ENCODE data around the gene VASH1.

VASH1 gene

DNA sequence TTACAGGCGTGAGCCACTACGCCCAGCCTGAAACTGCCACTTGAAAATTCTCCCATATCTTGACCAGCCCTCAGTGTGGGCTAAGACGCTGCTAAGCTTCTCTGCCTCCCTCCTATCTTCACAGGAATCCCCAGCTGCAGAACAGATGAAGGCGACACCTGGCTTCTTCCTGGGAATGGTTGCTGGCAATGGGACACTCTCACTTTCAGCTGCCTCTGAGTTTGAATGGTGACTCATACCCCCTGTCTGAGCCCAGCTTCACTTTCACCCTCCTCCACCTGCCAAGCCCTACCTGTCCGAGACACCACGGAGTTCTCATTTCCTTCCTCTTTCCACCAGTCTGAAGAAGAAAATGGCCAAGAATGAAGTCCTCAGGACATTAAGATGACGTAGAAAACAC lies 18.3 kb upstream of the VASH1 start:
- no peak for DNase-seq (ENCODE audit: low read depth)

DNA sequence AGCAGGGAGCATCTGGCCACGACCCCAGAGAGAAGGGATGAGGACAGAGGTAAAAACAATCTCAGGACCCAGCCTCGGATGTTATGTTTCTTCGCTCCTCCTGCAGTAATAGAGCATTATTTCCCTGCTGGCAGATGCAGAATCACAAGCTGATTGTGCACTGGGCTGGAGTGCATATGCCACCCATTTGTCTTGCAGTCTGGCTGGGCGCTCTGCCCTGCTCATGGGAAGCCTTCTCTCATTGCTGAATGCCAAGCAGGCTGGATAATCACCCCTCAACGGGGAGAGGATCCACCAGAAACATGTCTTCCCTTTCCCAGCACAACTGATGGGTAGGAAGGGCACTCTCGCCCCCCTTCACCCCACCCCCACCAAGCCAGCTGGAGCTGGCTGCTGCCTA lies 8.5 kb upstream of the VASH1 start:
- DNase-seq (ENCODE audit: low read depth): no peak

DNA sequence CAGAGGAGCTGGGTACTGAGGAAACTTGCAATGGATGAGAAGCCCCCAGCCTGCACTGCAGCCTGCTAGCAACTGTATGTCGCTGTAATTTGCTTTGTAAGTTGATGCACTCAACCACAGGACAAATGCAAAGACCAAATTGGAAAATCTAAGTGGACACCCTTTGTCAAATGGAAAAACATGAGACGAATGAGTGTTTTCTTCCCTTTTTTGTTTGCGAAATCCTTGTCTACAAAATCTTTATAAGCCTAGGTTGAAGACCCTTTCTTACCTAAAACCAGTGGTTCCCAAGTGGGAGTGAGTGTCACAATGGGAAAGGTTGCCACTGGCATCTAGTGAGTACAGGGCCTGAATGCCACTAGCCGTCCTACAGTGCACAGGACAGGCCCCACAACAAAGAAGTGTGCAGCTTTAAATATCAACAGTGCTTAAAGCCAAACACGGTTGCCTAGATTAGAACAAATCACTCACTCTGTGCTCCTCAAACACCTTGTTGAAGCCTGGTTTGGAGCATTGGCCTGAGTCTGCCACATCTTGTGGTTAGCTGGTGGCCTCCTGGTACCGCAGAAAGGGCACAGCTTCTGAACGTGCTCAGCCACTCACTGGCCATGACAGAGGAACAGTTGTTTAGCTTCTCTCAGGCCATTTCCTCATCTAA lies 7.6 kb upstream of the VASH1 start:
- DNase-seq (ENCODE audit: low read depth): no peak

DNA sequence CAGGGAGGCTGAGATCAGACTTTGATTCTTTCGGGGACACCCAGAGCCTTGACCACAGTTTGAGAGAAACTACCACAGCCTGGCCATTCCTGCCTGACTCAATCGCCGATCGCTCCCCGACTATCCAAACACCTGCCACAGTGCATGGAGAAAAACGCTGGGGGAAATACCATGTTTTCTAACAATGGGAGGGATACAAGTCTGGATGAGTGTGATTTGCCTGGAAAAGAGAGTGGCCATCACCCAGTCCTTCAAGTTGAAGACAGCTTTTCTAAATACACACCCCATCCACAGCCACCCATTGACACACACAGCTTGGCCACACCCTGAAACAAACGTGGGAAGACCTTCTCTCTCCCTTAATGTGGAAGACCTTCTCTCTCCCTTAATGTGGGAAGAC lies 6.7 kb upstream of the VASH1 start:
- no peak for DNase-seq (ENCODE audit: low read depth)

DNA sequence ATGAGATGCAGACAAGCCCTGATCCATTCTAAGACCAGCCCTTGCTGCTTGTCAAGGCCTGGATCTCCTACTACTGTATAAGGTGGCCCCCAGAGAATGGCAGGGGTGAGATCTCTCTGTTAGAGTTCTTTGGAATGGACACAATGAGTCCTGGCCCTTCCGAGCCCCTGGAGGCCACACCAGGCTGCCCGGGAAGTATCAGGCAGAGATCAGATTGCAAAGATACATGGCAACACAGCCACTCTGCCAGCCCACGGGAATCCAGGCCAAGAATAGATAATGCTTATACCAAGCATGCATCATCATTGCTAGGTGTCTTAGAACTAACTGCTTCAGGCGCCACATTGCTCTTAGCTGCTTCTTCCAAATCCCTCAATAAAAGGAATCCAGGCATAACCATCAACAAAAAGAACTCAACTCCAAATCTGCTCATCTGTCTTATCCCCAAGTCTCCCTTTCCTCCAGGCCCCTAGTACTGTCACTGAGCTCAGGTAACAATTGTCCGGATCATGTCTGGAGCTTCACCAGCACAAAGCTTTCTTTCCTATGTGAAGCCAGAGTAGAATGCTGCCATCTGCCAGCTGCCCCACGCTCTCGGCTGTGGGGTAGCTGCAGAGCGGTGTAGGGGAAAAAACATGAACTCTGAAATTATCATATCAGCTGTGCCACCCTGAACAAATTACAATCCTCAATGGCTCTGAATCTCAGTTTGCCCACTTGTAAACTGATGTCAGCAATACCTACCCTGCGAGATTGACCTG lies 5.5 kb upstream of the VASH1 start:
- no peak for DNase-seq (ENCODE audit: low read depth)

DNA sequence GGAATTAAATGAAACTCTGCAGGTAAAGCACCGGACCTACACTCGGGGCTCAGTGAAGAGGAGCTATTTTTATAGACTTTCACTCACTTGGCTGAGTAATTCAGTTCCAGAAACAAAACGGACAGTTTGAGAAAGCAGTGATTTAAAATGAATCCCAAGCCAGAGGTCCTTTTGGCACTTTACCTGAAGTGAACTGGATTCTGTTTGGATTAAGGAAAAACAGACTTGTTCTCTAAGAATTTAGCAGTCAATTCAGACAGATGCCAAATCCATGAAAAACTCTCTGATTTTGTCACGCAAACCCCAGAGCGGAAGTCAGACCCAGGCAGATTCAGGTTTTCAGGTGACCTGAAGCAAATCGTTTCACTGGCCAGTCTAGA lies 4.9 kb upstream of the VASH1 start:
- DNase-seq (ENCODE audit: low read depth): no peak

DNA sequence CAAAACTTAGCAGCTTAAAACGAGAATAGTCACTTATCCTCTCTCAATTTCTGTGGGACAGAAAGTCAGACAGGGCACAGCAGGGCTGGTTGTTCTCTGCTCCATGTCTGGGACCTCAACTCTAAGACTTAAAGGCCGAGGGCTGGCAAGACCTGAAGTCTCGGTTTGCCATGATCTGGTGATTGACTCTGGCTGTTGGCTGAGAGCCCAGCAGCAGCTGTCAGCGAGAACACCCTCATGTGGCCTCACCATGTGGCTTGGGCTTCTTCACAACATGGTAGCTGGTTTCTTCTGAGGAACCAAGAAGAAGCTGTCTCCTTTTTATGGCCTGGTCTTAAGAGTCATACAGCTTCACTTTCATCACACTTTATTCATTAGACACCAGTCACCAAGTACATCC lies 1.7 kb upstream of the VASH1 start:
- DNase-seq (ENCODE audit: low read depth): no peak

DNA sequence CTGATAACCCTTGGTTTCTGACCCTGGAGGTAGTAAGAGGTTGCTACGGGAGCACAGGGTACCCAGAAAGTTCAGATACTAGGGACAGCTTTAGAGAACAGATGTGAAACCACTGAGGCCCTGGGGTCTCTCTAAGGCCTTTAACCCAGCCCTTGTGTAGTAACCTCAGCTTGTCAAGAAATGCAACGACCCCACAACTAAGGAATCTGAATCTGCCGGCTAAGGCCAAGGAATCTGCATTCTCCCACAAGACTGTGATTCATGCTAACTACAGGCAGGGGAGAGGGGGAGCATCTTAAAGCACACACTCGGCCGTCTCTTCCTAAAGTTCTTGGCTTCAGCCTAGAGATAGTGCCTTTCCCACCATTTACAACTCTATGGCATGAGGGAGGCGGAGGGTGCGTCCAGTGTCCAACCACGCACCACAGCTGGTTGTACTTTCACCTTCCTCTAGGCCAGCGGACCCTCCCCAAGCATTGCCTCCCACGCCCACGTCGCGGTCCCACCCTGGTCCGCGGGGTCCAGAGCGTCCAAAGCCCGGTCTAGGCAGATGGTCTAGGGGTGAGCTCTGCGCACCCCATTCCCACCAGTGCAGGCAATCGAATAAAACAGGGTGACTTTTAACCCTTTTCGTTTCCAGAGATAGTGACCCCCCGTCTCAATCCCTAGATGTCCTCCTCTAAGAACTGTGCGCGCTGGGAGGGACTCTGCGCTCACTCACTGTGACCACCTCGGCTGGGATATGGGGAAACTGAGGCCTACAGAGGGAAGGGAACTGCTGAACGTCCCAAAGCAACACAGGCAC lies 735 bp upstream of the VASH1 start:
- no peak for DNase-seq (ENCODE audit: low read depth)

DNA sequence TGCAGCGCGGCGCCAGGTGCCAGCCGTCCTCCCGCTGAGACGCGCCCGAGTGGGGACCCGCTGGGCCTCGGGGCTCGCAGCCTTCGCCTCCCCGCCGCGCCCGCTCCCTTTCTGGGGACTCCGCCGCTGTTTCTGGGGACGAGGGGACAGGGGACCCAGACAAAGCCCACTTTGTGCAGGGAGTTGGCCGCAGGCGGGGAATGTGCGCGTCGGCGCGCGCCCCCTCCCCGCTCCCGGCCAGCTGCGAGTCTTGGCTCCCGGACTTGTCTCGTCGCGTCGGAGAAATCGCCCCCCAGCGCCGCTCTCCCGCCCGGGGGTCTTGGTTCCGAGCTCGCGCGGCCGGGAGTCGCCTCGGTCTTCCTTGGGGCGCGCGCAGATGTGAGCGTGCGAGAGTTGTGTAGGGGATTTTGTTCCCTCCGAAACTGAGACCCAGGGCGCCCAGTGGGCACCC lies 717 bp downstream of the VASH1 start:
- DNase-seq (ENCODE audit: low read depth): no peak

DNA sequence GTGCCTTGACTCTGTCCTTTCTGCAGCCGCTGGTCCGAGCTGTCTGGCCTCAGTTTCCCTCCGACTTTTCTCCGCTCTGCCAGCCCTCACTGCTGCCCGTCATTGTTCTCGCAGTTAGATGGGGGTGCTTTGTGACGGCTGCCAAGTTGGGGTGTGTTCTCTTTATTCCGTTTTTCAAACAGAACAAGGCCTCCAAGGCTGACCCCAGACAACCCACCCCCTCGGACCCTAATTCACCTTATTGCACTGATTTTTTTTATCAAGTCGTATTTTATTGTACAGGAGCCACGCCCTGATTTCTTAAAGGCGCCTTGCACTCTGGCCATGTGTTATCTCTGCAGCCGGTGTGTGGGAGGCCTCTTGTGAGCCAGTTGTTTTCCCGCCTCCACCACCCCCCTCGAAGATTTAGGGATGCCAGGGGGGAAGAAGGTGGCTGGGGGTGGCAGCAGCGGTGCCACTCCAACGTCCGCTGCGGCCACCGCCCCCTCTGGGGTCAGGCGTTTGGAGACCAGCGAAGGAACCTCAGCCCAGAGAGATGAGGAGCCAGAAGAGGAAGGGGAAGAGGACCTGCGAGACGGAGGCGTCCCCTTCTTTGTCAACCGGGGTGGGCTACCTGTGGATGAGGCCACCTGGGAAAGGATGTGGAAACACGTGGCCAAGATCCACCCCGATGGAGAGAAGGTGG lies 1.3 kb downstream of the VASH1 start:
- DNase-seq (ENCODE audit: low read depth): no peak

DNA sequence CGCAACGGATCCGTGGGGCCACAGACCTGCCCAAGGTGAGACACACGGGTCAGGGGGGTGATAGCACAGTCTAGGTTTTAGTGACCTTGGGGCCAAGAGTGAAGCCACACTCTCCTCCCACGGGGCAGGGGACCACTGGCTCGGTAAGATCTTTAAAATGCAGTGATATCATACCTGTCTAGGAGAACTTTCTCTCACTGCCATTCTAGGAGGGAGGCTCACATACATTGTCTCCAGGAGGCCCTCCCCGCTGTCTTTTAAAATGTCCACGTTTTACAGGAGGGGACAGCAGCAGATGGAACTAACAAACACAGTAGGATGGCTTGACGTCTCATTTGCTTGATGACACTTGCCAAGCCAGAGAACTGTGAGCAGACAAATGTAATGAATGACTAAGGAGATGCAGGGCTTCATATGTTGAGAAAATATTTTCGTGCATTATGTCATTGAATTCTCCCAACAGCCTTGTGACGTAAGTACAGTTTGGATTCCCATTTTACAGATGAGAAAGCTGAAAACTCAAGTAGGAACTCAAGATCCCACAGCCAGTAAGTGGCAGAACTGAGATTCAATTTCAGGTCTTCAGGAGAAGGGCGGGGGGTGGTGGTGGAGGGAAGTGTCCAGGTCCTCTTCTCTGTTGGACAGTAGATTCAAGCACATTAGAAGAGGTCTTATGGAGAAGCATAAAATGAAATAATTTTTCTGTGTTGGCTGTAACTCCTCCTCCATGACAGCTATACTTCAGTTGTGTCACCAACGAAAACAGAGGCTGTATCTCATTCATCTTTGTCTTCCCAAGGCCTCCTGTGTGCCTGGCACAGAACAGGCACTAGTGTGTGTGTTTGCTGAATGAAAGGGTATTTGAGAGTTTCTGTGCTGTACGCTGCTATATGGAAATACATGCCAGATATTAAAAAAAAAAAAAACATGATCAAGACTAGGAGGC lies 2.1 kb downstream of the VASH1 start:
- no peak for DNase-seq (ENCODE audit: low read depth)

DNA sequence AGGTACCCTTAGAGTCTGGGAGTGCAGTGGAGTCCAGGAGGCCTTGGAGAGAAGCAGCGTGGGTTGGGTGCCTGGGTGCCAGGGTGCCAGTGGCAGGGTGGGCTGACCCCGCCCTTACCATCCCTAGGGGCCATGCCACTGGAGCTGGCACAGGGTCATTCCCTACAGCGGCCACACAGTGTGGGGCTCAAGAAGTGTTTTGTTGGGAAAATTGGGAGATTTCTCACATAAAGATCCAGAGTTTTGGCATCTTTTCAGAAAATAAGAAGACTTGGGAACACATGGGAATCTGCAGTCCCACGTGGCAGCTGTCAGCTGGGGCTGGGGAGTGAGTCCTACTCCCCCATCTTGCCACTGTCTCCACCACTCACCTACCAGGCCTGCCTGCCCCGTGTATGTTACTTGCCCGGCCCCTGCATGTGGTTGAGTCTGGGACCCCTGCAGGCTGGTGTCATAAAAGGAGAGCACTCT lies 4.2 kb downstream of the VASH1 start:
- no peak for DNase-seq (ENCODE audit: low read depth)

DNA sequence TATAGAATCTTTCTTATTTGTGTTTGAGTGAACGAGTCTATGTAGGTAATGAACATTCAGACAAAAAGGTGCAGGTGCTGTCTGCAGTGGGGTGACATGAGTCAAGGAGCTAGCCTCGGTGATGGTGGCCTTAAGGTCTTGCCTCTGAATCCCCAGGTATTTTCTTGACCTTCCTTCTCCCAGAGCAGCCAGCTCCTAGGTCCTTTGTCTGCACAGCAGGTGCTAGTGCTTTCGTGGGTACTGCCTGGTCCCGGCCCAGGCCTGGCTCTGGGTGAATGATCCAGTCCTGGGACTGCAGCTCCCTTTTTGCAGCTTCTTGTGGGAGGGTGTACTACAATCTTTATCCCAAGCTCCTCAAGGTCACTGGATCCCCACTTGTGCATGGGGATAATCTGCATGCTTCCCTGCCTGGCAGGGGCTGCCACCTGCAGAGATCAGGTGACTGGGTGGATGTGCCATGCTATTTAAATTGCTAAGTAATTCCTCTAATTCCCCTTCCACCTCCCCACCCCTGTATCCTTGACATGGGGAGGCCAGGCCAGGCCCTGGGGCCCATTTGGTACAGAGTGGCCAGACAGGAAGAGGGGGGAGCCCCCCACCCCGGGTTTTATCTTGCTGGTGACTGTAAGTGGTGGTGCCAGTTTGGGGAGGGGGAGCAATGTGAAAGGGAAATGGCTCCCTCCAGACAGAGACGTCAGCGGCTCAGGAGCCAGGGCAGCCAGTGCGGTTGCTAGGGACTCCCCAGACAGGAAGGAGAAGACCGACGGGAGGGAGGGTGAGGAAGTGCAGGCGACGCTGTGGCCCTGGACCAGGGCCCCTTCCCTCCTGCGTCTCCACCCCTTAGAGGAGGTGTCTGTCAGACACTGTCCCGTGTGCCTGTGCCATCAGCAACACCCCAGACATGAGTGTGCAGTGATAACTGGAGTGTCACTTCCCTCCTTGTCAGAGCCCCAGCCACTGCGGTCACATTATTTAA lies 6.7 kb downstream of the VASH1 start:
- peak; percentile 42 for DNase-seq (ENCODE audit: low read depth)

DNA sequence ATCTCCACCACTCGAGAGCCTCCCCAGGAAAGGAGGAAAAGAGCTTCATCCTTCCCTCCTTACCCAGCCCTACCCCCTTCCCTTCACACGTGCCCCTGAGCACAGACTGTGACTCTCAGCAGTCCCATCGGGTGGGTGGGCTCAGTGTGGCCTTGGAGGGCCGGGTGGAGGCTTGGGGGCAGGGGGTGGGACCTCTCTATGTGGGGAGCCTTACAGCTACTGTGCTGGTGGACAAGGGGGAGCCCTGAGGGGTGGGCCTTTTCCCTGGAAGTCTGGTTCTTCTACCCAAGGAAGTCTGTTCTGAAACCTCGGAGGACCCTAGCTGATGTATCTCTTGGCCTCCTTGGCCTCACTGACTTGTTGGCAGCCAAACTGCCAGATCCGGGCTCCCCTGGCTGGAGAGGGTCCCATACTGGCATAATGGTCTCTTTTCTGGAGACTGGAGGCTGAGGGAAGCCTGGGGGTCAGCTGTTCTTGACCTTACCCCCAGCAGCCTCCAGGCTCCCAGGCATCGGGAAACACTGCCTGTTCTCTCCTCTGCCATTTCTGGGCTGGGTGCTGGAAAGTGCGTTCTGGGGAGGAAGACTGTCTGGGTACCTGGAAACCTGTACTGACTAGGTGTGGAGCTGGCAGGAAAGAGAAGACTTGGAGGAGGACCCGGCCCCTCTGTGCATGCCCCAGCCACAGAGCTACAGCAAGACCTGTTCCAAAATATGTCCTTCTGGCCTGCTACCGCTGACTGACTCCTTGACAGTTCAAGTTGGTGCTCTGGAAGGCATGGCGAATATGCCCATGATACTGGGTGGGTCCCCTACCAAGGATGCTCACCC lies 7.6 kb downstream of the VASH1 start:
- DNase-seq (ENCODE audit: low read depth): no peak

DNA sequence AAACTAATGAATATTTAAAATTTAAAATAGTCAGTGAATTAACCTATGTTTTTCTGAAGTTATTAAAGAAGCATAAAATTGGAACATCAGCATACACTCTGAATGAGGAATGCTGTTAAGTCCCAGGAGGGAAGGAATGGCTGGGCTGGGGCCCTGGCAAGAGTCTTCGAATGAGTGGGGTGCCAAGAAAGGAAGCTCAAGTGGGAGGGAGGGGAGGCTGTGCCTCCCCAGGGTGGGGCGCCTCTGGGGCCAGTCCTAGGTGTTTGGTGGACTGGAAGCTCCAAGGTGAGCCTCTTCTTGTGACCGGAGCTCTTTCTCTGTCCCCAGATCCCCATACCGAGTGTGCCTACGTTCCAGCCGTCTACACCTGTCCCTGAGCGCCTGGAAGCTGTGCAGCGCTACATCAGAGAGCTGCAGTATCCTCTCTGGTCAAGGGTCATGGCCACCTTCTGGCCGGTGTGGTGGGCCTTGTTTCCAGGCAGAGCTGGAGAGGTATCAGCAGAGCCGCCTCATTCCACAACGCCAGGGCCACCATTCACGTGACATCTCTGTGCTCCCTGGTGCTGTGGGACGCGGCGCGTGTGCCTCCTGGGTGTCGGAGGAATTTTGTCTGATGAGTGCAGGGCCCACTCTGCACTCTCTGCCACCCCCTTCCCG lies 8.5 kb downstream of the VASH1 start:
- no peak for DNase-seq (ENCODE audit: low read depth)

DNA sequence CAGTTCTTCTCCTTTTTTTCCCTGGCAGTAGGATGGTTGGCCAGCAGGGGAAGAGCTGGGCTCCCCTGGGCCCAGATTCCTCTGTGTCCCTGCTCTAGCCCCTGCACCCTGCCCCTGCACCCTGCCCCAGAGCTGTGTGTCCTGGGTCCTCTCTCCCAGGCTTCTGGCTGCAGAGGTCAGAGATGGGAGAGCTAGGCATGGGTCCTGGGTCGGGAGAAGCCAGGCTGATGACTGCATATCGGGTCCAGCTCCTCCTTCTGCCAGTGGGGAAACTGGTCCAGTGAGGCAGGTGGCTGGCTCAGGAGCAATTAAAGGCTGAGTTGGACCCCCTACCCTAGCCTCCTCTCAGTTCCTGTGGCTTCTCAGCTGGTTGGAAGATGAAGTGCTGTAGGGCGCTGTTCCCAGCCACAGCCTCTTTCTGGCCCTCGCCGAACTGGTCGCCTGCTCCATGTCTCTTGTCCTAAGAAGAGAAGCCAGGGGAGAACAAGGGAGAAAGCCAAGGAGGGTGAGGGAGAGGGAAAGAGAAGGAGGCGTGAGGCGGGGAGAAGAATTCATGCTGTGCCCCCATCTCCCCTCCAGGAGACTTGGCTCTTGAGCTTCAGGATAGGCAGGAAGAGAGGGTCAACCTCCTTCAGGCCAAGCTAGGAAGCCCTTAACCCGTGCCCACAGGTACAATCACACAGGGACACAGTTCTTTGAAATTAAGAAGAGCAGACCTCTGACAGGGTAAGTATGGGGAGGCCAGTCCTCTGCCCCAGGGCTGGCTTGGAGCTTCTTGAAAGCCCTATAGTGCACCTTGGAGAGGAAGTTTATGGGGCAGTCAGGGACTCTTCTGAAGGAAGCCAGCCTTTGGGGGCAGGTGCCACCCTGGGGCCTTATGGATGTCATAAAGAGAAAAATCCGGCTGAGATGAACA lies 9.5 kb downstream of the VASH1 start:
- DNase-seq (ENCODE audit: low read depth): no peak

DNA sequence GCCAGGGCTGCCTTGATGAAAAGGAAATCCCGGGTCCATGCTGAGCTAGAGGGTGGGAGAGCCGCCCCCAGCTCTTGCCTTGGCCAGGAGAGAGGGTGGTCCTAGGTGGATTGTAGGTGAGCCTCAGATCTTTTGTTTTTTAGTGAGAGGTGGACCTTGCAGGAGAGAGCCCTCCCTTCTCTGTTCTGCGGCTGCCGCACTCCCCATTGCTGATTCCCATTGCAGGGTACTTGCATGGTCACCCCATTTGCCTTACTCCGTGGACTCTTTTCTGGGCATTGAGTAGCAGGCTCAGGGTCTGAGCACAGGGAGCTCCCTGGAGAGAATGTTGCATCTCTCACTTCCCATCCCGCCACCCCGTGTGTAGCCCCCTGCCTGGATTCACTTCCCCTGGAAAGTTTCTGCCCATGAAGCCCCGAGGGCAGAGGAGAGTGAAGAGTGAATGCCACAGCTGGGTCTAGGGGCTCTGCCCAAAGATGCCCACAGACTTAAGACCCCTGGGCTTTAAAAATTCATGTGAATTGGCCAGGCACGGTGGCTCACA lies 10.2 kb downstream of the VASH1 start:
- no peak for DNase-seq (ENCODE audit: low read depth)
